Ectodermal cell (in vitro differentiated cells): ENCODE results near the gene DTX3. TPM values are rescaled to one million over a fixed set of nuclear protein-coding genes. Genes with fewer than 3 reads are reported as not detected.
"Not testable (repeated sequence)": the region's sequence is repeated elsewhere in the genome, so short reads cannot be mapped to it uniquely, and the experiment has no call there.

Experiments used
- H3K27ac ChIP-seq: 2 replicates; pipeline ENCODE4 v1.7.0; 2013; ENCODE audit warnings: mild to moderate bottlenecking, low read depth, low read length; ENCODE audit not compliant: insufficient read depth, poor library complexity, severe bottlenecking
- H3K27me3 ChIP-seq: 2 replicates; pipeline ENCODE4 v1.7.0; 2013; ENCODE audit warnings: mild to moderate bottlenecking, low read length; ENCODE audit not compliant: insufficient read depth, control insufficient read depth, poor library complexity, severe bottlenecking
- H3K36me3 ChIP-seq: one replicate; pipeline ENCODE4 v1.7.0; 2013; ENCODE audit warnings: low read length; ENCODE audit not compliant: control insufficient read depth, insufficient read depth
- H3K4me1 ChIP-seq: one replicate; pipeline ENCODE4 v1.7.0; 2013; ENCODE audit warnings: low read length; ENCODE audit not compliant: control insufficient read depth, insufficient read depth
- H3K4me3 ChIP-seq: 2 replicates; pipeline ENCODE4 v1.7.0; 2013; ENCODE audit warnings: low read depth, low read length, control low read depth; ENCODE audit not compliant: insufficient read depth
- H3K9me3 ChIP-seq: 2 replicates; pipeline ENCODE4 v1.7.0; 2013; ENCODE audit warnings: mild to moderate bottlenecking, low read length, moderate library complexity; ENCODE audit not compliant: control insufficient read depth
- WGBS, 2 experiments: methylation state at CpG; one replicate each; pipeline ENCODE4 v1.1.7; 2013; ENCODE audit warnings: missing lambda C conversion rate in 2 of 2; 5-methylcytosine and 5-hydroxymethylcytosine counted together
- polyA plus RNA-seq, 4 experiments: library from polyadenylated mRNA; stranded (reverse); fragments of 50-300 nt; gene quantifications; one replicate each; pipeline ENCODE4 v1.2.3, GENCODE V29; 2013

The DTX3 gene, protein sequence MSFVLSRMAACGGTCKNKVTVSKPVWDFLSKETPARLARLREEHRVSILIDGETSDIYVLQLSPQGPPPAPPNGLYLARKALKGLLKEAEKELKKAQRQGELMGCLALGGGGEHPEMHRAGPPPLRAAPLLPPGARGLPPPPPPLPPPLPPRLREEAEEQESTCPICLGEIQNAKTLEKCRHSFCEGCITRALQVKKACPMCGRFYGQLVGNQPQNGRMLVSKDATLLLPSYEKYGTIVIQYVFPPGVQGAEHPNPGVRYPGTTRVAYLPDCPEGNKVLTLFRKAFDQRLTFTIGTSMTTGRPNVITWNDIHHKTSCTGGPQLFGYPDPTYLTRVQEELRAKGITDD
- polyA plus RNA-seq (2013, experiment 1 of 4) = 103 TPM
- polyA plus RNA-seq (2013, experiment 2 of 4) = 109 TPM
- 99.4 TPM for polyA plus RNA-seq (2013, experiment 3 of 4)
- 114 TPM for polyA plus RNA-seq (2013, experiment 4 of 4)

DNA sequence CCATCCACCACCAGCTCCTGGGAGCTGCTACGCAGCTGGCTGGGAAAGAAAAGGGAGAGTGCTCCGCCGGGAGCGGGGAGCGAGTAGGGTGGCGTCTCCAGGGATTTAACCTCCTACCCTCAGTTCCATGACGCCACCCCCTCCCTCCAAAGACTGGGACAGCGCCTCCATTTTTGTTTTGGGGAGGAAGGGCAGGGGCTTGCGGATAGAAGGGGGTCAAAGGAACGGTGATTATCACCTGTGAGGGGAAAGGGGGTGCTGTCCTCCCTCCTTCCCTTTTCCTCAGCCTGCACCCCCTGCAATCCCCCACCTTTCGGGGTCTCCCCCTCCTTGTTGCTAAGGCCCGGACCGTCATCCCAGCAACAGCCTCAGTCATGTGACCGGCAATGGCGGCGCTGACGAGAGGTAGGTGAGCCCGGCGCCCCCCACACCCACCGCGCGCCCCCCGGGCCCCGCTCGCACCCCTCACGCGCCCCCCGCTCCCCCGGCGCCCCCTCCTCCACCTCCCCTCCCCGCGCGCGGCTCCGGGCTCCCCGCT, at the start of gene DTX3:
TSS of gene DTX3 (plus strand) at position 371 of the 538 bp plus-strand sequence. CDS start 1,694 bp downstream, outside the sequence.
- Histone ChIP-seq H3K36me3 (peaks cover 10% of the 10 kb centered on the region), H3K4me3 (peak within 1 kb of the TSS; percentile 74), H3K27ac (peak within 1 kb of the TSS; percentile 45), H3K4me1 (peaks cover 7% of the 10 kb centered on the region), H3K27me3 (no peaks in the 10 kb centered on the region), H3K9me3 (no peaks in the 10 kb centered on the region)
- 0% methylated on average over 17 to 31 of the region's 36 CpGs for WGBS, 2 experiments

DNA sequence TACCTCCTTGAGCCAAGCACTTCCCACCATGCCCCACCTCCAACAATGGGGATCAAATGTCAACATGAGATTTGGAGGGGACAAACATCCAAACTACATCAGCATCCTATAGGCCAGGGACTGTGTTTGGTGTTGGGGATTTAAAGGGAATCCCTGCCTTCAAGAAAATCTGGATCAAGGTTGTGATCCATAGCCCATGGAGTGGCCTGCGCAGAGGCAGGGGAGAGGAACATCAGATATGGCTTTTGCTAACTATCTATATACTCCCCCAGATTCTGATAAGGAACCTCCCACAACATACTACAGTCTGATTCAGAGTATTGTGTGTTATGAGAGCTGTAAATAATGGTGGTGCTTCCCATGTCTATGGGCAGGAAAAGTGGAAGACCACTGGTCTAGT, 49.7 kb upstream of the DTX3 start:
- Histone ChIP-seq H3K27me3 (peaks cover 8% of the 10 kb centered on the region), H3K27ac (no peak overlapping the region), H3K4me1 (peaks cover 28% of the 10 kb centered on the region), H3K9me3 (no peaks in the 10 kb centered on the region), H3K4me3 (no peak overlapping the region), H3K36me3 (no peaks in the 10 kb centered on the region)
- 100% methylated on average over 1 of the region's 1 CpG for WGBS, 2 experiments

DNA sequence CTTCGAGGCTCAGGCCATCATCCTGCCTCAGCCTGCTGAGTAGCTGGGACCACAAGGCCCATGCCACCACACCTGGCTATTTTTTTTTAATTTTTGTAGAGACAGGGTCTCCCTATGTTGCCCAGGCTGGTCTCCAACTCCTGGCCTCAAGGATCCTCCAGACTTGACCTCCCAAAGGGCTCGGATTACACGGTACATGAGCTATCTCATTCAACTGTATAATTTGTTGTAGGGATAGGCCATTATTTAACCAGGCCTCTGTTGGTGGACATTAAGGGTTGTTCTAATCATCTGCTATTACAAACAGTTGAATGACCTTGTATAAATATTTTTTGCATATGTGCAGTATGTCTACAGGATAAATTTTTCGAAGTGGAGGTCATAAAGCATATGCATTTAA, 45.8 kb upstream of the DTX3 start:
- H3K27me3 ChIP-seq = no peaks in the 10 kb centered on the region
- H3K27ac ChIP-seq = no peak overlapping the region
- H3K9me3 ChIP-seq = no peaks in the 10 kb centered on the region
- H3K4me3 ChIP-seq = no peak overlapping the region
- no peaks in the 10 kb centered on the region for H3K36me3 ChIP-seq
- 83 to 90% methylated on average over 4 of the region's 4 CpGs for WGBS, 2 experiments
- H3K4me1 ChIP-seq = peaks cover under 1% of the 10 kb centered on the region

DNA sequence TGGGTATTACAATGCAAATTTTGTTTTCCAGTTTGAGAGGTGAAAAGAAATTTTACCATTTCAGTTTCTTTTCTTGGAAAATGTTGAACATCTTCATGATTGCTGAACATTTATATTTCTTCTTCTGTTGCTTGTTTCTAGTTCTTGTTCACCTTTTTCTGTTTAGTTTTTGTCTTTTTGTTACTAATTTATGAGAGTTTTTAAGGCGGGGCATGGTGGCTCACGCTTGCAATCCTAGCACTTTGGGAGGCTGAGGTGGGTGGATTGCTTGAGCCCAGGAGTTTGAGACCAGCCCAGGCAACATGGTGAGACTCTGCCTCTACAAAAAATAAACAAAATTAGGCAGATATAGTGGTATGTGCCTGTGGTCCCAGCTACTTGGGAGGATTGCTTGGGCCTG, 44.1 kb upstream of the DTX3 start:
- no peak overlapping the region for H3K4me3 ChIP-seq
- H3K27me3 ChIP-seq = no peaks in the 10 kb centered on the region
- H3K4me1 ChIP-seq = no peaks in the 10 kb centered on the region
- WGBS, 2 experiments = 94 to 100% methylated on average over 2 of the region's 2 CpGs
- H3K36me3 ChIP-seq = no peaks in the 10 kb centered on the region
- no peaks in the 10 kb centered on the region for H3K9me3 ChIP-seq
- H3K27ac ChIP-seq = no peak overlapping the region

DNA sequence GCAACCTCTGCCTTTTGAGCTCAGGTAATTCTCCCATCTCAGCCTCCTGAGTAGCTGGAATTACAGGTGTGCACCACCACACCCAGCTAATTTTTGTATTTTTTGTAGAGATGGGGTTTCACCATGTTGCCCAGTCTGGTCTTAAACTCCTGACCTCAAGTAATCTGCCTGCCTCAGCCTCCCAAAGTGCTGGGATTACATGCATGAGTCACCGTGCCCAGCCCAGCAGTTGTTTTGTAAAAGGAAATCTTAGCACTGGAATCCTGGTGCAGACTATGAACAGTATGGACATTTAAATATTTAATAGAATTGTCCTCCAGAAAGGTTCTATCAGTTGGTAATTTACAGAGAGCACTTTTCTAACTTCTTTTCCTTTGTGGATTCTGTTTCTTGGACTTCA, 43.5 kb upstream of the DTX3 start:
- WGBS, 2 experiments = 89 to 100% methylated on average over 1 of the region's 1 CpG

DNA sequence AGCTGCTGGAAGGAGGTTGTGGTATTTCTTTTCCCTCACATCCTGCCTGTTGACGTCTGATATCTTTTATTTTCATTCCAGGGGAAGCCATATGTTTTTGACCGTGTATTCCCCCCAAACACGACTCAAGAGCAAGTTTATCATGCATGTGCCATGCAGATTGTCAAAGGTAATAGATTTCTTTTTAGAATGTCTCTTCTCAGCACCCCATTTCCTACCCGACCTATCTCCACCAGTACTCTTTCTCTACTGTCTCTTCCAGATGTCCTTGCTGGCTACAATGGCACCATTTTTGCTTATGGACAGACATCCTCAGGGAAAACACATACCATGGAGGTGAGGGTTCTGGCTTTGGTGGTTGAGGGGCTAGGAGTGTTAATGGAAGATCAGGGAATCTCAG, 41.3 kb upstream of the DTX3 start:
- Histone ChIP-seq H3K27me3 (no peaks in the 10 kb centered on the region), H3K4me3 (no peak overlapping the region), H3K4me1 (no peaks in the 10 kb centered on the region), H3K27ac (no peak overlapping the region), H3K9me3 (no peaks in the 10 kb centered on the region), H3K36me3 (no peaks in the 10 kb centered on the region)
- 92 to 94% methylated on average over 4 of the region's 4 CpGs for WGBS, 2 experiments

More for the DNA sequence above, 43.5 kb upstream of the DTX3 start:
- H3K27me3 ChIP-seq, H3K4me3 ChIP-seq, H3K9me3 ChIP-seq, H3K36me3 ChIP-seq, H3K27ac ChIP-seq, H3K4me1 ChIP-seq: not testable (repeated sequence)

DNA sequence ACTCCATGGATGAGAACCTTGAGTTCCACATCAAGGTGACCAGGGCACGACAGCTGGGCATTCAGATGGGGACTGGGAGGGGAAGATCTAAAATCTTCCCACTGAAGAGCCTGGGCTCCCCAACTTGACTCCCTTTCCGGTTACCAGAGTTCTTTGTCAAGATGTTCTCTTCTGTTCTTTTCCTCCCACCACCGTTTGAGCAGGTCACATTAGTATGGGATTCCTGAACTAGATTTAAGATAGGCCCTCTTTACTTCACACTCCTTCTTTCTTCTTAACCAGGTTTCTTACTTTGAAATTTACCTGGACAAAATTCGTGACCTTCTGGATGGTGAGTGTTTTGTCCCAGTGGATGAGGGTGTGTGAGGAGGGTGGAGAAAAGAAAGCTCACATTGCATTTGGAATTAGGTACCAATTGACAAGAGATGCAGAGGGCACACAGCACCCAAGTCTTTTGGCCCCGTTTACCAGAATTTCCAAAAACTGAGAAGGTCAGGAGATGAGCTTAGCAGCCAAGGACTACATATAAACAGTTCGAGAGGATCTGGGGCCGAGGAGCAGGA, 40.4 kb upstream of the DTX3 start:
- WGBS, 2 experiments = 93 to 94% methylated on average over 7 of the region's 7 CpGs
- H3K4me3 ChIP-seq = no peak overlapping the region
- H3K36me3 ChIP-seq = no peaks in the 10 kb centered on the region
- H3K27ac ChIP-seq = no peak overlapping the region
- no peaks in the 10 kb centered on the region for H3K4me1 ChIP-seq
- H3K27me3 ChIP-seq = no peaks in the 10 kb centered on the region
- no peaks in the 10 kb centered on the region for H3K9me3 ChIP-seq

DNA sequence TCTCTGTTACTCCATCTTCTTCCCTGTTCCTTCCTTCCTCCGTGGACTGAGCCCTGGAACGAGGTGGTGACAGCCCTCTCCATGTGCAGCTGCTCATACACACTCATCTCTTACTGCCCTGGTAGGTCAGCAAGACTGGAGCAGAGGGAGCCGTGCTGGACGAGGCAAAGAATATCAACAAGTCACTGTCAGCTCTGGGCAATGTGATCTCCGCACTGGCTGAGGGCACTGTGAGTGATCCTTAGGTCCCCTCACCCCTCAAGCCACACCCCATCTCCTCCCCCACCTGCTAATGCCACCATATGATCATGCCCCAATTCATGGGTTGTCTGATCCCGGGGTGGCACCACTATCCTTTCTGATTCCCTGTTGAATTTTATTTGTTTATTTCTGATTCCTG, 35.8 kb upstream of the DTX3 start:
- 92% methylated on average over 6 of the region's 6 CpGs for WGBS, 2 experiments
- H3K4me1 ChIP-seq = no peaks in the 10 kb centered on the region
- H3K9me3 ChIP-seq = no peaks in the 10 kb centered on the region
- no peaks in the 10 kb centered on the region for H3K27me3 ChIP-seq
- H3K4me3 ChIP-seq = no peak overlapping the region
- peaks cover 10% of the 10 kb centered on the region for H3K36me3 ChIP-seq
- no peak overlapping the region for H3K27ac ChIP-seq

DNA sequence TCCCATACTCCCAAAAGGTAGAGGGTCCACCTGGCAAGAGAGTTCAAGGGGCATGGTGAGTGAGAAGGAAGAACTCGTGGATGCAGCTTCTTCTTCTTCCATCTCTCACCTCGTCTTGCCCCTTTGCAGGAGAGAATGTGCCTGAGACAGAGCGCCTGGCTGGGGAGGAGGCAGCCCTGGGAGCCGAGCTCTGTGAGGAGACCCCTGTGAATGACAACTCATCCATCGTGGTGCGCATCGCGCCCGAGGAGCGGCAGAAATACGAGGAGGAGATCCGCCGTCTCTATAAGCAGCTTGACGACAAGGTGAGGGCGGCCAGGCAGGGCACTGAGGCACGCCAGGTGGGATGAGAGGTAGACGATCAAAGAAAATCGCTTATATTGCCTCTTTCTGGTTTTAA, 34.8 kb upstream of the DTX3 start:
- peaks cover 14% of the 10 kb centered on the region for H3K36me3 ChIP-seq
- no peak overlapping the region for H3K4me3 ChIP-seq
- H3K27ac ChIP-seq = no peak overlapping the region
- WGBS, 2 experiments = 93 to 96% methylated on average over 18 of the region's 18 CpGs
- no peaks in the 10 kb centered on the region for H3K27me3 ChIP-seq
- H3K4me1 ChIP-seq = no peaks in the 10 kb centered on the region
- no peaks in the 10 kb centered on the region for H3K9me3 ChIP-seq

DNA sequence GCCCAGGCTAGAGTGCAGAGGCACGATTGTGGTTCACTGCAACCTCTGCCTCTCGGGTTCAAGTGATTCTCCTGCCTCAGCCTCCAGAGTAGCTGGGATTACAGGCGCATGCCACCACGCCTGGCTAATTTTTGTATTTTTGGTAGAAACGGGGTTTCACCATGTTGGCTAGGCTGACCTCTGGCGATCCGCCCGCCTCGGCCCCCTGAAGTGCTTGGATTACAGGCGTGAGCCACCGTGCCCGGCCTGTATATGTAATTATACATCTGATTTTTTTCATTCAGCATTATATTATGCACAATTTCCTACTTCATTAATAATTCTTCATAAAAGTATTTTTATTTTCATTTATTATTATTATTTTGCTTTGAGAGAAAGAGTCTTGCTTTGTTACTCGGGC, 34.2 kb upstream of the DTX3 start:
- H3K27ac ChIP-seq, H3K9me3 ChIP-seq, H3K4me3 ChIP-seq, H3K27me3 ChIP-seq, H3K4me1 ChIP-seq: not testable (repeated sequence)
- peaks cover 17% of the 10 kb centered on the region for H3K36me3 ChIP-seq
- 78 to 86% methylated on average over 10 to 13 of the region's 13 CpGs for WGBS, 2 experiments
